Measurements from ENCODE around the gene GNG8. TPM values are rescaled to one million over a fixed set of nuclear protein-coding genes. Genes with fewer than 3 reads are reported as not detected.

GNG8 gene
- total RNA-seq, 1 experiment from 2014 or later: not detected

DNA sequence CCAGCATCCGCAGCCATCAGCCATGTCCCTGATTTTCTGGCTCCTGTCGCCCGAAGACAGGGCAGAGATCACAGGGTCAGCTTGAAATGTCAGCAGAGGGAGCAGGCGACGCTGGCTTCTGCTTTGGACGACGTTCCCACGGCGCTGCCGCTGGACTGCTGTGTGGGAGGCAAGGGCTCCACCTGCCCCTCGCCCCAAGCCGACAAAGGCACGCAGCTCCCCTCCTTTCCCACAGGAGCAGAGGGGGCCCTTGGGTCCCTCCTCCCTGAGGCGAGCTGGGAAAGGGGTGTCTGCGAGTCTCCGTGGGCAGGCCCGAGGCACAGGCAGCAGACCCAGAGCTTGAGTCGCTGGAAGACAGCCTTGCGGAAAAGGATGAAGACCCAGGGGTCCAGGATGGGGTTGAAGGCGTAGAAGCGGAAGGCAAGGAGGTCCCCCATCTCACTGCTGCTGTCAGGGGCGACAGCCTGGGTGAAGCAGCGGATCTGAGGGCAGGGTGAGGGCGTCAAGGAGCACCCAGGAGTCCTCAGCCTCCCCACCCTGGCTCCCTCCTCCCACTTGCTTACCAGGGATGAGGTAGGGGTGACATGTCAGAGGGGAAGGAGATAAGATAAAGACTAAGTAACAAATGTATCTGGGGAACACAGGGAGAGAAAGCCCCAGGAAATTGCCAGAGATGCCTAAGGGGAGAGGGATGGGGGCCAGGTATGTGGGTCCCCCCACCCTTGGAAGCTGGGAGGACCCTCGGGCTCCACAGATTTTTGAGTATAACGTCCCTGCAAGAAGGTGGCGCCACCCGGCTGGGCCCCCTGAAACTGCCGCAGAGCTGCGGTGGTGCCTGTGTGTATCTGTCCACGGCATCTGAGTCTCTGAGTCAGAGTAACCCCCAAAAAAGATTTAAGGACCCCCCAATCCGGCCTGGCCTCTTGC is 14.5 kb downstream of the GNG8 start:
- intact Hi-C loops (cut with micrococcal nuclease; ENCODE audit: unreplicated experiment) (no loop called here), in situ Hi-C loops (cut with HindIII; ENCODE audit: low pct_unique_long_range_greater_than_20kb, low sequenced_read_pairs) (no loop called here)
- H3K4me1 ChIP-seq (ENCODE audit: control insufficient read depth, insufficient read depth, low read length): no peaks in the 10 kb centered on the region; the same call in 1 of the 2 replicates
- ATAC-seq (no peak), DNase-seq (ENCODE audit: low read depth, low spot score) (no peak)
- no peaks in the 10 kb centered on the region for H3K36me3 ChIP-seq (ENCODE audit: control insufficient read depth, insufficient read depth, low read length)
- no peaks in the 10 kb centered on the region for H3K9me3 ChIP-seq (ENCODE audit: control insufficient read depth, insufficient read depth, low read depth, low read length)
- ChIA-PET POLR2A (no interaction called here), CTCF (no interaction called here)
- TF ChIP-seq, protein P1, sequence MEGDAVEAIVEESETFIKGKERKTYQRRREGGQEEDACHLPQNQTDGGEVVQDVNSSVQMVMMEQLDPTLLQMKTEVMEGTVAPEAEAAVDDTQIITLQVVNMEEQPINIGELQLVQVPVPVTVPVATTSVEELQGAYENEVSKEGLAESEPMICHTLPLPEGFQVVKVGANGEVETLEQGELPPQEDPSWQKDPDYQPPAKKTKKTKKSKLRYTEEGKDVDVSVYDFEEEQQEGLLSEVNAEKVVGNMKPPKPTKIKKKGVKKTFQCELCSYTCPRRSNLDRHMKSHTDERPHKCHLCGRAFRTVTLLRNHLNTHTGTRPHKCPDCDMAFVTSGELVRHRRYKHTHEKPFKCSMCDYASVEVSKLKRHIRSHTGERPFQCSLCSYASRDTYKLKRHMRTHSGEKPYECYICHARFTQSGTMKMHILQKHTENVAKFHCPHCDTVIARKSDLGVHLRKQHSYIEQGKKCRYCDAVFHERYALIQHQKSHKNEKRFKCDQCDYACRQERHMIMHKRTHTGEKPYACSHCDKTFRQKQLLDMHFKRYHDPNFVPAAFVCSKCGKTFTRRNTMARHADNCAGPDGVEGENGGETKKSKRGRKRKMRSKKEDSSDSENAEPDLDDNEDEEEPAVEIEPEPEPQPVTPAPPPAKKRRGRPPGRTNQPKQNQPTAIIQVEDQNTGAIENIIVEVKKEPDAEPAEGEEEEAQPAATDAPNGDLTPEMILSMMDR (IDR thresholded peaks at IDR 0.05): no peak
- TF ChIP-seq TCF7L2 (IDR thresholded peaks at IDR 0.05; ENCODE audit: low read depth, low read length): no peak
- TF ChIP-seq, protein P2, sequence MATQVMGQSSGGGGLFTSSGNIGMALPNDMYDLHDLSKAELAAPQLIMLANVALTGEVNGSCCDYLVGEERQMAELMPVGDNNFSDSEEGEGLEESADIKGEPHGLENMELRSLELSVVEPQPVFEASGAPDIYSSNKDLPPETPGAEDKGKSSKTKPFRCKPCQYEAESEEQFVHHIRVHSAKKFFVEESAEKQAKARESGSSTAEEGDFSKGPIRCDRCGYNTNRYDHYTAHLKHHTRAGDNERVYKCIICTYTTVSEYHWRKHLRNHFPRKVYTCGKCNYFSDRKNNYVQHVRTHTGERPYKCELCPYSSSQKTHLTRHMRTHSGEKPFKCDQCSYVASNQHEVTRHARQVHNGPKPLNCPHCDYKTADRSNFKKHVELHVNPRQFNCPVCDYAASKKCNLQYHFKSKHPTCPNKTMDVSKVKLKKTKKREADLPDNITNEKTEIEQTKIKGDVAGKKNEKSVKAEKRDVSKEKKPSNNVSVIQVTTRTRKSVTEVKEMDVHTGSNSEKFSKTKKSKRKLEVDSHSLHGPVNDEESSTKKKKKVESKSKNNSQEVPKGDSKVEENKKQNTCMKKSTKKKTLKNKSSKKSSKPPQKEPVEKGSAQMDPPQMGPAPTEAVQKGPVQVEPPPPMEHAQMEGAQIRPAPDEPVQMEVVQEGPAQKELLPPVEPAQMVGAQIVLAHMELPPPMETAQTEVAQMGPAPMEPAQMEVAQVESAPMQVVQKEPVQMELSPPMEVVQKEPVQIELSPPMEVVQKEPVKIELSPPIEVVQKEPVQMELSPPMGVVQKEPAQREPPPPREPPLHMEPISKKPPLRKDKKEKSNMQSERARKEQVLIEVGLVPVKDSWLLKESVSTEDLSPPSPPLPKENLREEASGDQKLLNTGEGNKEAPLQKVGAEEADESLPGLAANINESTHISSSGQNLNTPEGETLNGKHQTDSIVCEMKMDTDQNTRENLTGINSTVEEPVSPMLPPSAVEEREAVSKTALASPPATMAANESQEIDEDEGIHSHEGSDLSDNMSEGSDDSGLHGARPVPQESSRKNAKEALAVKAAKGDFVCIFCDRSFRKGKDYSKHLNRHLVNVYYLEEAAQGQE (IDR thresholded peaks at IDR 0.05; ENCODE audit: insufficient read depth in 1 of 2, low read depth in 2 of 2, low read length in 1 of 2): no peak
- TF ChIP-seq SIN3A (IDR thresholded peaks at IDR 0.05; ENCODE audit: borderline replicate concordance, insufficient read depth, low read depth, low read length): no peak
- no peak for TF ChIP-seq POLR2AphosphoS5 (IDR thresholded peaks at IDR 0.05; ENCODE audit: low read depth, low read length)
- no peaks in the 10 kb centered on the region for H3K27me3 ChIP-seq (ENCODE audit: control insufficient read depth, insufficient read depth, low read length)
- no peak overlapping the region for H3K27ac ChIP-seq (ENCODE audit: low read length)
- no TSS peak for BruUV-seq (replicated peaks)
- no peak overlapping the region for H3K4me3 ChIP-seq (ENCODE audit: low read depth in 2 of 2, low read length in 2 of 2)

DNA sequence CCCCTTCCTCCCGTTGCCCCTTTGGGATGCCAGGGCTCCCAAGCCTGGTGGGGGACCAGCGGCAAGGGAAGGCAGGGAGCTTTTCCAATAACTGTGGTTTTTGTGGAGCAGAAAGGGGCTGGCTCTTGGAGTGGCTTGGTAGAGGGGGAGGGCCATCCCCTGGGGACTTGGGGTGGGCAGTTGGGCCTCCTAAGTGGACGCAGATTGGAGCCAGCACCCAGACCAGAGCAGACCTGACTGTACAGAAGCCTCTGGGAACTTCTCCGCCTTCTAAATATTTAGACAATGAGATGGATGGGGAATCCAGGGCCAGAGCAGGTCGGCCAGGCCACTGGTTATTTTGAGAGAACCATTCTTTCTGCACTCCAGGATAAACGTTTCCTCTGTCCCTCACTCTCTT is 15.3 kb downstream of the GNG8 start:
- H3K27me3 ChIP-seq (ENCODE audit: control insufficient read depth, insufficient read depth, low read length): no peaks in the 10 kb centered on the region
- in situ Hi-C loops (cut with HindIII; ENCODE audit: low pct_unique_long_range_greater_than_20kb, low sequenced_read_pairs) (no loop called here), intact Hi-C loops (cut with micrococcal nuclease; ENCODE audit: unreplicated experiment) (no loop called here)
- H3K36me3 ChIP-seq (ENCODE audit: control insufficient read depth, insufficient read depth, low read length): no peaks in the 10 kb centered on the region
- TF ChIP-seq, protein P2 (IDR thresholded peaks at IDR 0.05; ENCODE audit: insufficient read depth in 1 of 2, low read depth in 2 of 2, low read length in 1 of 2): no peak
- TF ChIP-seq POLR2AphosphoS5 (IDR thresholded peaks at IDR 0.05; ENCODE audit: low read depth, low read length): no peak
- TF ChIP-seq, protein P1 (IDR thresholded peaks at IDR 0.05): no peak
- no peaks in the 10 kb centered on the region for H3K9me3 ChIP-seq (ENCODE audit: control insufficient read depth, insufficient read depth, low read depth, low read length)
- H3K4me3 ChIP-seq (ENCODE audit: low read depth in 2 of 2, low read length in 2 of 2): no peak overlapping the region
- H3K27ac ChIP-seq (ENCODE audit: low read length): no peak overlapping the region
- ChIA-PET POLR2A (no interaction called here), CTCF (no interaction called here)
- ATAC-seq (no peak), DNase-seq (ENCODE audit: low read depth, low spot score) (no peak)
- H3K4me1 ChIP-seq (ENCODE audit: control insufficient read depth, insufficient read depth, low read length): no peaks in the 10 kb centered on the region; the same call in 1 of the 2 replicates
- BruUV-seq (replicated peaks): no TSS peak
